Measurements from ENCODE around the gene TMEM37. TPM values are rescaled to one million over a fixed set of nuclear protein-coding genes. Genes with fewer than 3 reads are reported as not detected.

TMEM37 gene
- total and polyA plus RNA-seq, 8 donors: 15.3 to 31.2 (median 28.0) TPM

DNA sequence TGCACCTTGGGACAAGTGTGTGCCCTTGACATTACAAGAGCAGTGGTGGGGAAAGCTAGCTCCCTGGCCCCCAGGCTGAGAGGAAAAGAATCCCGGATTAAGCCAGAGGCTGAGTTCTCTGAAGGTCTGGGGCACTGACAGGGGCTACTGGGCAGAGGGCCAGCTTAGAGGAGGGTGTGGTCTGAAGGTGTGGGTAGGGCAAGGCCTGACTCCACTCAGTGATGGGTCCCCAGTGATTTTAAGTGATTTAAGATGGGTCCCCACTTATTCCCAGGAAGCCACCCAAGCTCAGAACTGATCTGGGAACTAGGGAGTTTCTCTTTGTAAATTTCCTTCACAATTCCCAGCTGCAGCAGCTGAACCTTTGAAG lies 8.8 kb downstream of the TMEM37 start:
- no peaks in the 10 kb centered on the region for H3K27me3 ChIP-seq
- ATAC-seq (no peak), DNase-seq (no peak)
- H3K4me3 ChIP-seq: no peak overlapping the region
- H3K27ac ChIP-seq: no peak overlapping the region
- no peaks in the 10 kb centered on the region for H3K9me3 ChIP-seq
- peaks cover 1 to 13% of the 10 kb centered on the region in 2 donors for H3K4me1 ChIP-seq
- no peak for TF ChIP-seq CTCF (IDR thresholded peaks at IDR 0.05)
- no peaks in the 10 kb centered on the region for H3K36me3 ChIP-seq
- intact Hi-C loops (cut with DNase I): no loop called here

DNA sequence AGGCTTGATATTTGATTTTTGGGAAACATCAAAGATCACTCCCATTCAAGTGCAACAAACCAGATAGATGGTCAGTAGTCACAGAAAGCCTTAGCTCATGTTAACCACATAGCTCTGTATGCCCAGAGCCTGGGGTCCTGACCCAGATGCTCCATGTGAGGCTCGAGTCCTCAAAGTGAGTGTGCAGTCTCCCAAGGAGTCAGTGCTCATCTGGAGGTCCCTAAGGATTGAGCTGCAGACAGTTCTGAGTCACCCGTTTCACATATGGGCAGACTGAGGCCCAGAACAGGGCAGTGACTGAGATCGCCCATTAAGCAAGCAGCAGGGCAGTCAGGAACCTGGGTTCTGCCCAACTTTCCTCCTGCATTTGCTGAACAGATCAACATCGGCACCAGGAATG lies 9.2 kb downstream of the TMEM37 start:
- no peak for TF ChIP-seq CTCF (IDR thresholded peaks at IDR 0.05)
- DNase-seq (no peak), ATAC-seq (no peak)
- Histone ChIP-seq H3K27me3 (no peaks in the 10 kb centered on the region), H3K27ac (no peak overlapping the region), H3K9me3 (no peaks in the 10 kb centered on the region), H3K36me3 (no peaks in the 10 kb centered on the region), H3K4me3 (no peak overlapping the region), H3K4me1 (peaks cover 0 to 9% of the 10 kb centered on the region in 2 donors)
- intact Hi-C loops (cut with DNase I): no loop called here

GRCh38 chr2:119441376-119442225 lies 9.9 kb downstream of the TMEM37 start:
- peak overlapping the region in 1 of 2 donors; percentile 23 for H3K27ac ChIP-seq
- DNase-seq (no peak), ATAC-seq (peak; percentile 45)
- no peak for TF ChIP-seq CTCF (IDR thresholded peaks at IDR 0.05)
- intact Hi-C loops (cut with DNase I): no loop called here
- H3K4me1 ChIP-seq: peaks cover 0 to 6% of the 10 kb centered on the region in 2 donors
- no peak overlapping the region for H3K4me3 ChIP-seq
- H3K36me3 ChIP-seq: no peaks in the 10 kb centered on the region
- H3K27me3 ChIP-seq: no peaks in the 10 kb centered on the region
- no peaks in the 10 kb centered on the region for H3K9me3 ChIP-seq

GRCh38 chr2:119442226-119442619 lies 10.6 kb downstream of the TMEM37 start:
- intact Hi-C loops (cut with DNase I): no loop called here
- H3K9me3 ChIP-seq: no peaks in the 10 kb centered on the region
- H3K4me3 ChIP-seq: no peak overlapping the region
- H3K27ac ChIP-seq: peak overlapping the region in 1 of 2 donors; percentile 23
- no peak for TF ChIP-seq CTCF (IDR thresholded peaks at IDR 0.05)
- peaks cover 0 to 6% of the 10 kb centered on the region in 2 donors for H3K4me1 ChIP-seq
- no peaks in the 10 kb centered on the region for H3K27me3 ChIP-seq
- DNase-seq: no peak
- no peak for ATAC-seq
- no peaks in the 10 kb centered on the region for H3K36me3 ChIP-seq

DNA sequence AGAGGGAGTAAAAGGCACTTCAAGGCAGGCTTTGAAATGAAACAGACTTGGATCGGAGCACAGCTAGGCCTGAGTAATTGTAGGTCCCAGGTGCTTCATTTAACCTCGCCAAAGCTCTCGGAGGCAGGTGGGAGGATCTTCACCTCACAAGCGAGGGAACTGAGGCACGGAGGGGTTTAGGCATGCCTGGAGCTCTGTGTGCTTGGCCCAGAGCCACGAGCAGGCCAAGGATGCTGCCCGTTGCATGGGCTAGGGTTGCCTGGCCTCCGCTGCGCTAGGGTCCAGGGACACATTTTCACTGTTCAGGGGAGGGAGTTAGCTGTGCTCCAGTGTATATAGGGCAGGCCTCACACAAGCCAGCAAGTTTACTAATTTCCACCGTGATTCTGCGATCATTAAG lies 11.2 kb downstream of the TMEM37 start:
- H3K36me3 ChIP-seq: no peaks in the 10 kb centered on the region
- no peaks in the 10 kb centered on the region for H3K9me3 ChIP-seq
- DNase-seq (no peak), ATAC-seq (no peak)
- H3K27me3 ChIP-seq: no peaks in the 10 kb centered on the region
- intact Hi-C loops (cut with DNase I): no loop called here
- TF ChIP-seq CTCF (IDR thresholded peaks at IDR 0.05): no peak
- no peak overlapping the region for H3K4me3 ChIP-seq
- peaks cover 0 to 6% of the 10 kb centered on the region in 2 donors for H3K4me1 ChIP-seq
- no peak overlapping the region for H3K27ac ChIP-seq
